HG03135 (cell line): ENCODE measurements around the gene WDCP.
"Not testable (repeated sequence)": the region's sequence is repeated elsewhere in the genome, so short reads cannot be mapped to it uniquely, and the experiment has no call there.

Experiments
- ATAC-seq: cut with Tn5 transposase; IDR thresholded peaks from one replicate; pipeline ENCODE4 v1.9.1; 2021; ENCODE audit warnings: mild to moderate bottlenecking, moderate library complexity; ENCODE audit not compliant: unreplicated experiment

WDCP gene

DNA sequence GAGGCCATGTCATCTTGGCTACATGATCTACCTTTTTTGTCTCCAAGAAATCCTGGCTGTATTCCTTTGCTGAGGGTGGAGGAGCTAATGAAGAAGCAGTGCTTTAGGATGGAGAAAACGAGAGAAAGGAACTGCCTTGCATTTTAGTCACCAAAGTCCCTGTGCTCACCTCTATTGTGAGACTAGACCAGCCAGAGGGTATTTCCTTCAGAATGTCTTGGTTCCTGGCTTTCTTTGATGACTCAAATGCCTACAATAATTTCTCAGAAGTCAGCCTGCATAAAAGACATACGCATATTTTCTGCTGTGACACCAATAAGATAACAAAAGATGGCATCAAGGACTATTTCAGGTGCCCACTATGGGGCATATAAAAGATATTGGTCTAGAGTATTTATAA, 18.1 kb upstream of the WDCP start:
- ATAC-seq = no peak

DNA sequence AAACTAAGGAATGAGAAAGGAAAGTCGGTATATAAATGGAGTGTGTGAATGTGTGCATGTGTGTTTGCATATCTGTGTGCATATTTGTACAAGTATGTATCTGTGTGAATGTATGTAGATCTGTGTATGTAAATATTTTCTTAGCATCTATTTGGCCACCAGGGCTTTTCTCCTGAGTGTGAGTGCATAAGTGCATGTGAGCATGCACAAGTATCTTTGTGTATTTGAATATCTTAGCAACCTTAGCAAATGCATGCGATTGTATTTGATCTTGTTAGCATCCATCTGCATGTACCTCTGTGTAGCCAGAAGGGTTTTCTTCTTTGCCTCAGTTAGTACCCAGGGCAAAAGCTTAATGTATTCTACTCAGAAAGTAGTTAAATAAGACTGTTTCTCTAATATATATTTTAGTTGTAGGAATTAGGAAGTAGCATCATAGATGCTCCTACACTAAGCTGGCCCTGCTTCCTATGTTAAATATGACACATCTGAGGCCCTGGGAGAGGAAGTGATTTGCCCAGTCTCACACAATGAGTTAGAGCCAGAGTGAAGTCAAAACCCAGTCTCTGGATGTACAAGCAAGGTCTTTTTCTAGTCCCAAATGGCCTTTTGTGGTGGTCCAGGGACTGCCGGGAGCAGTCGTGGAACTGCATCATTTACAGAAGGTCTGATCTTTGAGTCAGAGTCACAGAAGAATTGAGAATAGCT, 11.5 kb upstream of the WDCP start:
- no peak for ATAC-seq

DNA sequence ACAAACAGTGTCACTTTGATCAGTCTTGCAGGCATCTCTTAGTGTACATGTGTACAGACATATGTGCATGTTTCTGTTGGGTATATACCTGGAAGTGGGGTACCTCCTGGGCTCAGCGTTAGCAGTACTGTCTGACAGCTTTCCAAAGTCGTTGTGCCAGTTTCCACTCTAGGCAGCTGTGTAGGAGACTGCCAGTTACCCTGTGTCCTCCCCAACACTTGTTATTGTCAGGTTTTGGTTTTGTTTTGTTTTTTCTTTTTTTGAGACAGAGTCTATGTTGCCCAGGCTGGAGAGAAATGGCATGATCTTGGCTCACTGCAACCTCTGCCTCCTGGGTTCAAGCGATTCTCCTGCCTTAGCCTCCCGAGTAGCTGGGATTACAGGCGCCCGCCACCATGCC, 8.6 kb upstream of the WDCP start:
- ATAC-seq = no peak

DNA sequence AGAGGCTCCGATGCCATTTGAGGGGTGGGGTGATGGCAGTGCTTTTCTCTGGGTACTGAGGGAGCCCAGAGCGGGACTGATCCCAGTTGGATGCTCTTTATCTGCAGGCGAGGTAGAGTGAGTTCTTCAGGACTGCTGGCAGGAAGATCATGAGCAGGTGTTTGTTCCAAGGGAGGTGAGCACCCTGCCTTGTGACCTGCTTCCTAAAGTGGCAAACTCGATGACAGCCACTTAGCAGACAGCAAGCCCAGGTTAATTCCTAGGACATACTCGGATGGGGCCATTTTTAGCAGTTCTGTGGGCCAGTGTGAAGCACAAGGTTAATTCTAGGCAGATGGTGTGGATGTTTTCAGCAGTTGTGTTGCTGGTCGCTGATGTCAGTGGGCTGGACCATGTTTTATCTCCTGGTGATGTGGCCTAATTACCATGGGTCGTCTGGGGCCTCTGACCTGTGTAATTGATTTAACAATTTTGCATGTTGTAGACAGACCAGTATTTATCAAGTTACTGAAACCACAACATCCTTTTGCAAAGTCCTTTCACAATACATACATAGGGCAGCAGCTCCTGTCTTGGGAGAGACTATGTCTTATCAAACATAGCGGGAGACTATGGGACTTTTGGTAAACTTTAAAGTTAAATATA, 7.3 kb upstream of the WDCP start:
- no peak for ATAC-seq

DNA sequence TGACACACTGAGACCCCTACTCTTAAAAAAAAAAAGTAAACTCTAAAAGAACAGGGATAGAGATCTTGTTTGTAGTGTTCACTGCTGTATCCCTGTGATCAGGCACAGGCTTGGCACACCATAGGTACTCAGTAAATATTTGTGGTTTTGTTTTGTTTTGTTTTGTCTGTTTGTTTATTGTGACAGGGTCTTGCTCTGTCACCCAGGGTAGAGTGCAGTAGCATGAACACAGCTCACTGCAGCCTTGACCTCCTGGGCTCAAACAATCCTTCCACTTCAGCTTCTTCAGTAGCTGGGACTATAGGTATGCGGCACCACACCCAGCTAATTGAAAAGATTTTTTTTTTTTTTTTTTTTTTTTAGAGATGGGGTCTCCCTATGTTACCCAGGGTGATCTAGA, 5.8 kb upstream of the WDCP start:
- no peak for ATAC-seq

DNA sequence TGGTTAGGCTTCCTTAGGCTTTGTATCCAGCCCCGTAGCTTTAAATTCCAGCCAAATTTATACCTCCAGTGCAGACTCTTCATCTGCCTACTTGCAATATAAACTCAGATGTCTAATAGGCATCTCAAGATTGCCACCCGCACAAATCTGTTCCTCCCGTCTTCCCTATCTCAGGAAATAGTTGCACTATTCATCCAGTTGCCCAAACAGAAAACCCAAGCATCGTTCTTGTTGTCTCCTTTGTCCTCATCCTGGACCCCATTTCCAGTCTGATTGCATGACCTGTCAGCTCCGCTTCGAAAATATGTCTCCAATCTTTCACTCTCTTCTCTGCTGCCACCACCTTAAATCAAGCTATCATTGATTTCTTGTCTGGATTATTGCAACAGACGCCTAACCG, 4.6 kb upstream of the WDCP start:
- ATAC-seq = no peak

DNA sequence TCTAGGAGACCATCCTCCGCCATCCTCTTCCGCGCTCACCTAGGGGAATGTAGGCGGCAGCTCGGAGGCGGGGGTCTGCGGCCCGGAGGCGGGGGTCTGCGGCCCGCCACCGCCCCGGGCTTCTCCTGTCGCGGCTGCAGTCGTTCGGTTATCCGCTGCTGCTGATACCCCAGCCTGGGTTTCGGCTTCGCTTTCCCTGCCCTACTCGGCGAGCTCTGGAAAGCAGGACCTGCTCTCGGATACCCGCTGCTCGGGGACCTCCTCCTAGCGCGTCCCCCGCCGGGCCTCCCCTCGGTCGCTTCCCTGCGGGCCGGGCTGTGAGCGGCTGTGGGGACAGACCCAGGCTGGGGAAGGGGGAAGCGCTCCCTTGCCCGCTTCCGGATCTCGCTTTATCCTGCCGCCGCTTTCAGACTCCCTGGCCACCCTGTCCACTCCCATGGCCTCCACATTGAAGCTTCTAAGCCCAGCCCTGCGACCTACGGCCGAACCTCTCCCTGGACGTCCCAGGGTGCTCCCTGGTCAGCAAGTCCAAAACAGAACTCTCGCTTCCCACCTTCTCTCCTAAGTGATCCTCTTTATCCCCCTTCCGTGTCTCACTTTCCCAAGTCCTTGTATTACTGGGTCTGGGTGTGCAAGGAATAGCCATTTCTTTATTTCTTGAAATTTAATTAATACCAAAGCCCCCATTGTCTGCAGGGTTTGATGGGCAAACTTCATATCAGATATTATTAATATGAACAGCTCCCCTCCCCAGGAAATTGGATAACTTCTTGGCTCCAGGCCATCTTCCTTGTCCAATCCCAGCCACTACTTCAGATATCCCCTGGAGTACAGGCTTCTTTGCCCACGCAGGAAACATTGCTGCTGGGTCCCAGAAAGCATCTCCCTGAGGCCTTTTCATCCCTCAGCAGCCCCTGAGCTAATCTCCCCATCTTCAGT, 3.1 kb upstream of the WDCP start:
- no peak for ATAC-seq

DNA sequence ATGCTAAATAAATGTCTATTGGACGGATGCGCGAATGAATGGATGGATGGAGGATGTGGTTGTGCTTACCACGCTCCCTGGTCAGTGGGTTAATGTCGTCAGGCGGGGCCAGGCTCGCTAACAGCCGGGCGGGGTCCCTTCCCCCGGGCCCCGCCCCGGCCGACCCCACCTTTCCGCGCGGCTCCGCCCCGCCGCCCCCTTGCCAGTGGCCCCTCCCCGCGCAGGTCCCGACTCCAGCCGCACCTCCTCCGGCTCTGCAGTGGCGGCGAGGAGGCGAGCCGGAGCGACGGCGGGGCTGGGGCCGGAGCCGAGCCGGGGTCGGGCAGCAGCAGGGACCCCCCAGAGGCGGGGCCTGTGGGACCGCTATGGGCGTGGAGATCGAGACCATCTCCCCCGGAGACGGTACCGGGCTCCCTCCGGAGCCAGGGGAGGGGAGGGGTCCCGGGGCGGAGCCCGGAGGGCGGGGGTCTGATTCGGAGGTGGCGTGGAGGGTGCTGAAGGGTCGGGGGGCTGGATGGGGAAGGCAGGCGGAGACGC, 2.4 kb upstream of the WDCP start, which contains the start of gene FKBP1B:
TSS of gene FKBP1B (plus strand) at position 257 of the 537 bp plus-strand sequence. CDS start at position 366, 109 bp downstream.
- no peak for ATAC-seq

DNA sequence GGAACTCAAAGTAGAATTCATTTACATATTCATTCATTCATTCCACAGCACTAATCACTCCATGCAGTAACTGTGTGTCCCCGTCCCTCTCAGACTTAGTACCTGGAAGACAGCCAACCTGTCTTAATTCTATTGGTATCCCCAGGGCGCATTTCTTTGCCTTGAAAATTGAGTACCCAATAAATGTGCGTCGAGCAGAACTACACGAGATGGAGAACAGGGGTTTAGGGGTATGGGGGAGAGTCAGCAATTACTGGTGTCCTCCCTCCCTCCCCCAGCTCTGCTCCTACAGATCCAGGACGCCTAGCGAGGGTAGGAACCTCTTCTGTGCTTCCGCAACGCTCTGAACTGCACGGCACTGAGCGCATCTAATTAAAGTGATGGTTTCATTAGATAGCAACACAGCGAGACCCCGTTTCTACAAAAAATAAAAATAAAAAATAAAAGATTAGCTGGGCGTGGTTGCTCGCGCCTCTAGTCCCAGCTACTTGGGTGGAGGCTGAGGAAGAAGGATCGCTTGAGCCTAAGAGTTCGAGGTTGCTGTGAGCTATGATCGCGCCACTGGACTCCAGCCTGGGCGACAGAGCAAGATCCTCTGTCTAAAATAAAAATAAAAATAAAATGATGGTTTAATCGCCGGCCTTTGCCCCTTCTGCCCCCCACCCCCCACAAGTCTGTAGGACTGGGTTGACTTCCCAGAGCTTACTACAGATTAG, 1.7 kb upstream of the WDCP start:
- no peak for ATAC-seq

DNA sequence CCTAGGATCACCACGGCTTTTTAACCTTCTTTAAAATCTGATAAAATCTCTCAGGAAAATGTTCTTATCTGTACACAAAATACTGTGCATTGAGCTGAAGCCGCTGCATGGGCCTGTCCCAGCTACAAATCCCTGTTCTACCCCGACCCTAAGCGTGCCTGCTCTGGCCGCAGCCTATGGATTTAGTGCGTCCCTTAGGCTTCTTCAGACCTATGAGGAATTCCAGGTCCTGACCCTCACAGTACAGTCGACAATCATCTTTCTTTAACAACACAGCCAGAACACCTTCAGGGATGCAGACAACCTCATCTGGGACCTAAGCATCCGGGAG, 477 bp upstream of the WDCP start:
- ATAC-seq = peak; percentile 0

DNA sequence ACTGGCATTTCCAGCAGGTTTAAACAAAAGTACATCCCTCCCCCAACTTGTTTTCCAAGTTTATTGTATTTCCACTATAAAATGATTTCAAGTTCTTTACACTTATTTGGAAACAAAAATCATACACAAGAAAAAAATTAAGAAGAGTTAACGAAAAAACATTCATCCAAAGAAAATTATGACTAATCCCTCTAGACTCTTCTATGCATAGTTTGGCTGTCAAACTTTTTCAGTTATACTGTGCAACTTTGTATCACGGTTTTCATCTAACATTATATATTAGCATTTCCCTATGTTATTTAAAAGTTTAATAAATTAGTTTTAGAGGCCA, 627 bp downstream of the WDCP start:
- ATAC-seq = no peak

DNA sequence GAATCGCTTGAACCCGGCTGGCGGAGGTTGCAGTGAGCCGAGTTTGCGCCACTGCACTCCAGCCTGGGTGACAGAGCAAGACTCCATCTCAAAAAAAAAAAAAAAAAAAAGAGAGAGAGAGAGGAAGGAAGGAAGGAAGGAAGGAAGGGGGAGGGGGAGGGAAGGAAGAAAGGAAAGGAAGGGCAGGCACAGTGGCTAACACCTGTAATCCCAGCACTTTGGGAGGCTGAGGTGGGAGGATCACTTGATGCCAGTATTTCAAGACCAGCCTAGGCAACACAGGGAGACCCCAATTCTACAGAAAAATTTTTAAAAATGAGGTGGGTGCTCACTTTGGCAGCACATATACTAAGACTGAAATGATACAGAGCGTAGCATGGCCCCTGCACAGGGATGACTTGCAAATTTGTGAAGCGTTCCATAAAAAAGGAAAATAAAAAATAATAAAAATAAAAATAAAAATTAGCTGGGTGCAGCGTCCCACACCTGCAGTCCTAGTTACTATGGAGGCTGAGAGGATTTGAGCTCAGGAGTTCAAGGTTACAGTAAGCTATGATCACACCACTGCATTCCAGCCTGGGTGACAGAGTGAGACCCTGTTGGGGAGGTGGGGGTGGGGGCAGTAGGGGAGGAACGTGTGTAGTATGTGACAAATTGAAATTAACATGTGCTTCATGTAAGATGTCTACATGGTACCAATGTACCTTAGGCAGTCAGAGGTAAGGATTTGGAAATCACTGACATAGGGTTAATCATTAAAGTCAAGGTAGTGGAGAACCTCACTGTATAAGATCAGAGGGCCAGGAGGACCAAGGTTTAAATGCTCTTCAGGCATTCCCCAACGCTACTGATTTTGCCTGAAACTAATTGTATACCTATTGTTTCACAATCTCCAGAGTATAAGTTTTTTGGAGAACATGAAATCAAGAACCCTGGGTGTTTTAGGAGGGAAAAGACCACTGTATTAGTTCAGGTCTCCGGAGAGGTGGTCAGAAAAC, 1.4 kb downstream of the WDCP start:
- ATAC-seq = no peak

DNA sequence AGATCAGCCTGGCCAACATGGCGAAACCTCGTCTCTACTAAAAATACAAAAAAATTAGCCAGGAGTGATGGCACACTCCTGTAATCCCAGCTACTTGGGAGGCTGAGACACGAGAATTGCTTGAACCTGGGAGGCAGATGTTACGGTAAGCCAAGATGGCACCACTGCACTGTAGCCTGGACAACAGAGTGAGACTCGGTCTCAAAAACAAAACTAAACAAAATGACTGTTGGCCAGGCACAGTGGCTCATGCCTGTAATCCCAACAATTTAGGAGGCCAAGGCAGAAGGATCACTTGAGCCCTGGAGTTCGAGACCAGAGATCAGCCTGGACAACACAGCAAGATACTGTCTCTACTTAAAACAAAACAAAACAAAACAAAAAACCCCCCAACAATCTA, 4.1 kb downstream of the WDCP start:
- ATAC-seq = not testable (repeated sequence)

DNA sequence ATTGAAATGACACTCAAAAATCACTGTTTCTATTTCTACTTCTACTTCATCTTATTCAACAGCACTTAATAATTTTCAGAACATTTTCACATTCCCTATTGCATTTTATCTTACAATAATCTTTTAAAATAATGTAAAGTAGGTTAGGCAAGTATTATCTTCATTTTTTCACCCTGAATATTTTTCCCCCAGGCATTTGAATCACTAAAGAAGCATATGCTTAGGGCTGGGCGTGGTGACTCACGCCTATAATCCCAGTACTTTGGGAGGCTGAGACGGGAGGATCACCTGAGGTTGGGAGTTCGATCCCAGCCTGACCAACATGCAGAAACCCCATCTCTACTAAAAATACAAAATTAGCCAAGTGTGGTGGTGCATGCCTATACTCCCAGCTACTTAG, 6.7 kb downstream of the WDCP start:
- ATAC-seq = no peak

DNA sequence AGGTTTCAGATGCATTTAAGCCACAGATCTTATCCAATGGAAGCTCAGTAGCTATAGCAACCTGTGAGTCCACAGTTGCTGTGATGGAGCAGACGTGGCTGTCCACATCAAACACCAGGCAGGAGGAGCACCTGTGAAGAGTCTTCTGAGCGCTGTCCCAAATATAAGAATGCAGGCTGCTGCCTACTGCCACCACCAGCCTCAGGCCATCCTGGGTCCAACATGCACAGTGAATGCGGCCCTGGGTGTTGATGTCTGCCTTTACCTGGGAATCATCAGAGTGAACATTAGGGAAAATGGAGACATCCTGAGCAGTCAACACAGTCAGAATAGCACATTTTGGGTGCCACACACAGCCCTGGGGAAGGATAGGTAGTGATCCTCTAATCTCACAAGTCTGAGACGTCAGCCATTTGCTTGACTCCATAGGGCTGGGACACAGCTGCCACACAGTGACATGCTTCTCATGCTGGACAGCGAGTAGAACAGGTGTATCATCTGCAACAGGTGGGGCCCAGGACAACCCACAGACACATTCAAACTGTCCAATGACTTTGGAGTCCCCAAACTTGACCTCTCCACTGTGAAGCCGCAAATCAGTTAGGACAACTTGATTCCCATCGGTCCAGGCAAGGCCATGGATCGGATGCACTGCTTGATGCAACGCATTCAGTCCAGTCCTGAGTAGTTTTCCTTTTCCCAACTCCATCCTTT, 8.2 kb downstream of the WDCP start:
- ATAC-seq = no peak

DNA sequence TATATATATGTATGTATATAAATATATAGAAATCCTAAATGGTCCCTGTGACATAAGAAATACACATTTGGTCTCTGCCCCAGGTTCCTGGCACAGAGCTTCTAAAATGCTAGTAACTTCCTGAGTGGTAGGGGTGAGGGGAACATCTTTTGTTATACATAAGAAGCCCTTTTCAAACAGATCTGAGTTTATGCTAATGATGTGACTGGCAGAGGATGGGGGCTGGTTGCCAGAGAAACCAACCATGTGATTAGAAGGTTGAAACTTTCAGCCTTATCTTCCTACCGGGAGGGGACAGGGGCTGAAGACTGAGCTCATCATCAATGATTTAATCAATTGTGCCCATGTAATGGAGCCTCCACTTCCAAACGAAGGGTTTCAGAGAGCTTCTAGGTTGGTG, 21.0 kb downstream of the WDCP start:
- no peak for ATAC-seq

DNA sequence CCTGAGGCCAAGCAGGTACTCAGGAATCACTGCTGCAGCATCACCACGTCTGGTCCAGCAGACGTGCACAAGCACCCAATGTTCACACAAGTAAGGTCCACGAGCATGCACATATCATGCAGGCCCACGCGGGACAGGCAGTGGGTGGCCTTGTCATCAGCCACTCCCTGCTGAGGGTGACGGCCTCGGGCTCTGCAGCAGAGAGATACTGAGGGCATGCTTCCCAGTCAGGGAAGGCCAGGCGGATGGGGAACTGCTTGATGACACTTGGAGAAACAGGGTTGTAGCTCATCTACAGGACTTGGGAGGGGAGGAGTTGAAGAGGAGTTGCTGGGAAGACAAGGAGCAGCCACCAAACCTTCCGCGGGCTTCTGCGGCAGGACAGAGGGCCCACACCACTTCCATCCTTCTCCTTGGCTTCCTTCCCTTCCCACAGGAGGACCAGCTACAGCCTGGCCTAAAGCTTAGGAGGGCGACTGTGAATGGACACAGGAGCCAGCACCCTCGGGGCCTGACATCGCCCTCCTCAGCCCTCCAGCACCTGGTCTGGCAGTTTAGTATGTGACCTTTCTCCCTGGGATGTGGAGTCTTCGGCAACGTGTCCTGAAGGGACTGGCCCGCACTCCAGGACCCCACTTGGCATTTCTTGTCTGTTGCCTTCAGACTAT, 22.1 kb downstream of the WDCP start:
- no peak for ATAC-seq

DNA sequence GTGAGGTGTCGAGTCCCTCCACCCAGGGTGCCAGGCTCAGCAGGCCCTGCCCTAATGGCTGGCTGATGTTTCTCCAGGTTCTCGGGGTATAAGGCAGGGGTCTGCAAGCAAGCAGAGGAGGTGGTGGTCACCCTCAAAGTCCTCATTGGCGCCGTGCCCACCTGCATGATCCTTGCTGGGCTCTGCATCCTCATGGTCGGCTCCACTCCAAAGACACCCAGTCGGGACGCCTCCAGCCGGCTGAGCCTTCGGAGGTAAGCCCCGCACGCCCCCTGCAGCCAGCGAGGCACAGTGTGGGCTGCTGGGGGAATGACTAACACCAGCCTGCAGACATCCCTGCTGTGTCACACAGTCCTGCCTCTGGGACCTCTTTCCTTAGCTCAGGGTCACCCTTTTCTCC, 23.2 kb downstream of the WDCP start:
- no peak for ATAC-seq
